Measurements from ENCODE around the gene SMC1B.
"Not testable (repeated sequence)": the region's sequence is repeated elsewhere in the genome, so short reads cannot be mapped to it uniquely, and the experiment has no call there.

SMC1B gene

GRCh38 chr22:45349916-45350315 lies 63.5 kb downstream of the SMC1B start:
- no peak for DNase-seq (ENCODE audit: low read depth)

GRCh38 chr22:45344334-45344733 lies 69.1 kb downstream of the SMC1B start:
- no peak for DNase-seq (ENCODE audit: low read depth)

- DNase-seq (ENCODE audit: low read depth) = no peak
These were observed 70.3 kb downstream of the SMC1B start for GRCh38 chr22:45343143-45343542.

GRCh38 chr22:45341498-45341897 lies 71.9 kb downstream of the SMC1B start:
- DNase-seq (ENCODE audit: low read depth) = no peak

GRCh38 chr22:45340323-45340722 lies 73.1 kb downstream of the SMC1B start:
- DNase-seq (ENCODE audit: low read depth) = no peak

- no peak for DNase-seq (ENCODE audit: low read depth)
These were observed 74.6 kb downstream of the SMC1B start for GRCh38 chr22:45338795-45339194.

GRCh38 chr22:45337536-45337935 lies 75.9 kb downstream of the SMC1B start:
- no peak for DNase-seq (ENCODE audit: low read depth)

GRCh38 chr22:45336971-45337431 lies 76.4 kb downstream of the SMC1B start:
- DNase-seq (ENCODE audit: low read depth) = no peak

GRCh38 chr22:45335854-45336522 lies 77.4 kb downstream of the SMC1B start:
- no peak for DNase-seq (ENCODE audit: low read depth)

GRCh38 chr22:45335021-45335818 lies 78.2 kb downstream of the SMC1B start:
- no peak for DNase-seq (ENCODE audit: low read depth)

- DNase-seq (ENCODE audit: low read depth) = no peak
These were observed 78.9 kb downstream of the SMC1B start for GRCh38 chr22:45334528-45334927.

GRCh38 chr22:45334068-45334467 lies 79.3 kb downstream of the SMC1B start:
- no peak for DNase-seq (ENCODE audit: low read depth)

- no peak for DNase-seq (ENCODE audit: low read depth)
These were observed 81.4 kb downstream of the SMC1B start for GRCh38 chr22:45332001-45332400.

GRCh38 chr22:45331486-45331885 lies 81.9 kb downstream of the SMC1B start:
- no peak for DNase-seq (ENCODE audit: low read depth)

- DNase-seq (ENCODE audit: low read depth) = no peak
These were observed 82.9 kb downstream of the SMC1B start for GRCh38 chr22:45330548-45330947.

- DNase-seq (ENCODE audit: low read depth) = no peak
These were observed 83.9 kb downstream of the SMC1B start for GRCh38 chr22:45329530-45329936.

GRCh38 chr22:45328822-45329529 lies 84.4 kb downstream of the SMC1B start:
- DNase-seq (ENCODE audit: low read depth) = no peak

GRCh38 chr22:45328261-45328660 lies 85.1 kb downstream of the SMC1B start:
- not testable (repeated sequence) for DNase-seq (ENCODE audit: low read depth)

GRCh38 chr22:45324311-45324711 lies 89.1 kb downstream of the SMC1B start:
- no peak for DNase-seq (ENCODE audit: low read depth)

GRCh38 chr22:45323695-45324094 lies 89.7 kb downstream of the SMC1B start:
- no peak for DNase-seq (ENCODE audit: low read depth)

- no peak for DNase-seq (ENCODE audit: low read depth)
These were observed 90.4 kb downstream of the SMC1B start for GRCh38 chr22:45322873-45323525.

- DNase-seq (ENCODE audit: low read depth) = no peak
These were observed 91.6 kb downstream of the SMC1B start for GRCh38 chr22:45321827-45322226.
